ENCODE measurements around the gene MCRIP1.

MCRIP1 gene

DNA sequence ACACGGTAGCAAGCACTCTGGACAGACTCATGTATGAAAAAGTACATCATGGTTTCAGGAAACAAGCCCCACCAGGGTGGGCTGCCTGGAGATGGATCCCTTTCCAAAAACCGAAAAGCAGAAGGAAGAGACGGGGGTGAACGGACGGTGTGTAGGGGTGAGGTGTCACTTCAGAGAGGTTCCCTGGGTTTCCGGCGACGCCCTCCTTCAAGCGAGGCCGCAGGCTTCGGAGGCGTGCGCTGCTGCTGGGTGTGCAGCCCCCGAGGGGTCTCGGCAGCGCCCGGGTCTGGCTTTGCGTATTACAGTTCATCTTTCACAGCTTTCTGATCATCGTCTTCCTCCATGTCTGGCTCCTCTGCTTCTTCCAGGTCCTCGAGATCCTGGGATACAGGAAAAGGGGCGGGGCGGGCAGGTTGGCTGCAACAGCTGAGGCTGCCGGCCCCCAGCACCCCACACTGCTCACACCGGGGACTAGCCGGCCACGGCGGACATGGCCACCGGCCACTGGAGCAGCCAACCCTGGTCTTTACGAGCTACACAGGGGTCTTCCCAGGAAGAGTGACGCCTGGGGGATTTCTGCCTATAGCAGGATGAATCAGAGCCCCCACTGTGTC lies 10.7 kb upstream of the MCRIP1 start:
- peaks cover 23% of the 10 kb centered on the region for H3K36me3 ChIP-seq (ENCODE audit: control insufficient read depth, insufficient read depth, low read length)
- no peaks in the 10 kb centered on the region for H3K27me3 ChIP-seq (ENCODE audit: insufficient read depth, low read length, poor library complexity)
- H3K4me2 ChIP-seq (ENCODE audit: low read length) = no peak overlapping the region
- H3K18ac ChIP-seq (ENCODE audit: low read length) = no peak overlapping the region
- H3K79me2 ChIP-seq (ENCODE audit: control insufficient read depth, insufficient read depth, low read length) = no peaks in the 10 kb centered on the region
- H3K4me3 ChIP-seq (ENCODE audit: low read length) = no peak overlapping the region
- no peak overlapping the region for H2AK5ac ChIP-seq (ENCODE audit: low read length)
- WGBS (ENCODE audit: extremely low coverage, insufficient coverage, low lambda C conversion rate) = no CpG with 5 or more reads among the region's 30 CpGs
- no peak overlapping the region for H4K5ac ChIP-seq (ENCODE audit: low read length)
- no peak overlapping the region for H3K9ac ChIP-seq (ENCODE audit: low read length)
- no peak overlapping the region for H2BK120ac ChIP-seq (ENCODE audit: low read depth, low read length)
- no peak overlapping the region for H3K23ac ChIP-seq (ENCODE audit: low read length)
- H2BK15ac ChIP-seq (replicated peaks; ENCODE audit: low read depth) = no peak overlapping the region
- DNase-seq = no peak
- H3K79me1 ChIP-seq (ENCODE audit: low read length) = no peaks in the 10 kb centered on the region
- no peak overlapping the region for H2BK5ac ChIP-seq (ENCODE audit: low read length)
- H3K4ac ChIP-seq (ENCODE audit: low read depth, low read length) = no peak overlapping the region
- H3K27ac ChIP-seq (ENCODE audit: low read depth, low read length) = no peak overlapping the region
- no peaks in the 10 kb centered on the region for H3K4me1 ChIP-seq (ENCODE audit: control insufficient read depth, low read depth, low read length)
- no peak overlapping the region for H4K8ac ChIP-seq (ENCODE audit: low read depth, low read length)
- H3K56ac ChIP-seq (ENCODE audit: low read length) = no peak overlapping the region

DNA sequence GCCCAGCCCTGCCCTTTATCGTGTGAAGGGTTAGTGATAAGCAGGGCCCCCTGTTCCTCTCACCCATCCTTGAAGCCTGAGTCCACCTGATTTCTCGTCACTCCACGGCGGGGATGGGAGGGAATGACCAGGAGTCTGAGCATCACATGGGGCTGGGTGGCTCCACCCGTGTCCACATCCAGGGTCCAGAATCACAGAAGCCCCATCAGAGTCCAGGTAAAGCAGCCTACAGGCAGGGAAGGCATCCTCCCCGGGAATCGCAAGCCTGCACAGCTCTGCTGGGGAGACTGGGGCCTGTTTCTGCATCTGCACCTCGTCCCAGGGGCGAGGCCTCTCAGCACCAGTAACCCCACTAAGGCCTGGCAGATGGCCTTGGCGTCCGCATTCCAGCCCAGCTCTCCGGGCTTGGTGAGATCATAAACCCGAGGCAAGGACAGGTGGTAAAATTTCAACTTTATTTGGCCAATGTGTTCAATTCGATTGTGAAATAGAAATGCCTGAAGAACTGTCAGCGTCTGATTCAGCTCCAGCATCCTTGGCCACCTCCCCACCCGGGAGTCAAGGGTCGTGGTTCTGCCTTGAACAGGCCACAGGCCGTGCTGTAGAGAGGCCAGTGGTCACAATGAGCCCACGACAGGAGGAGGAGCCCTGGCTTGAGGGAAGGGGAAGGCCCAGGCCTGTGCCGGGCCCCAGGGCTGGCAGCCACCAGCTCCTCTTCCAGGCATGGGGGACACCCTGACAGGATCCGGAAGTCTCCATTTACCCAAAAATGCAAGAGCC lies 9.8 kb upstream of the MCRIP1 start:
- no peak overlapping the region for H3K23ac ChIP-seq (ENCODE audit: low read length)
- H4K8ac ChIP-seq (ENCODE audit: low read depth, low read length) = no peak overlapping the region
- WGBS (ENCODE audit: extremely low coverage, insufficient coverage, low lambda C conversion rate) = no CpG with 5 or more reads among the region's 21 CpGs
- no peaks in the 10 kb centered on the region for H3K27me3 ChIP-seq (ENCODE audit: insufficient read depth, low read length, poor library complexity)
- no peak overlapping the region for H3K4me2 ChIP-seq (ENCODE audit: low read length)
- DNase-seq = no peak
- no peak overlapping the region for H2BK120ac ChIP-seq (ENCODE audit: low read depth, low read length)
- no peak overlapping the region for H2BK15ac ChIP-seq (replicated peaks; ENCODE audit: low read depth)
- H3K27ac ChIP-seq (ENCODE audit: low read depth, low read length) = no peak overlapping the region
- no peaks in the 10 kb centered on the region for H3K79me2 ChIP-seq (ENCODE audit: control insufficient read depth, insufficient read depth, low read length)
- no peak overlapping the region for H2BK5ac ChIP-seq (ENCODE audit: low read length)
- H2AK5ac ChIP-seq (ENCODE audit: low read length) = no peak overlapping the region
- H3K4me3 ChIP-seq (ENCODE audit: low read length) = no peak overlapping the region
- H3K79me1 ChIP-seq (ENCODE audit: low read length) = no peaks in the 10 kb centered on the region
- H3K36me3 ChIP-seq (ENCODE audit: control insufficient read depth, insufficient read depth, low read length) = peaks cover 23% of the 10 kb centered on the region
- no peak overlapping the region for H4K5ac ChIP-seq (ENCODE audit: low read length)
- no peaks in the 10 kb centered on the region for H3K4me1 ChIP-seq (ENCODE audit: control insufficient read depth, low read depth, low read length)
- no peak overlapping the region for H3K18ac ChIP-seq (ENCODE audit: low read length)
- no peak overlapping the region for H3K9ac ChIP-seq (ENCODE audit: low read length)
- no peak overlapping the region for H3K56ac ChIP-seq (ENCODE audit: low read length)
- H3K4ac ChIP-seq (ENCODE audit: low read depth, low read length) = no peak overlapping the region

DNA sequence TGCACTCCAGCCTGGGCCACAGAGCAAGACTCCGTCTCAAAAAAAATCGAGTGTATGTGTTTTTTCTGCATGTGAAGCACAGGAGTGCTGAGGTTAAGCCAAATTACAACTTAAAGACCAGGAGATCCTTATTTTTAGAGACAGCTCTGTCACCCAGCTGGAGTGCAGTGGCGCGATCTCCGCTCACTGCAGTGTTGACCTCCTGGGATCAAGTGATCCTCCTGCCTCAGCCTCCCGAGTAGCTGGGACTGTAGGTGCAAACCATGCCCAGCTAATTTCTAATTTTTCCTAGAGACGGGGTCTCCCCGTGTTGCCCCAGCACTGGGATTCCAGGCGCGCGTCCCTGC lies 9.3 kb upstream of the MCRIP1 start:
- Histone ChIP-seq H3K9ac (ENCODE audit: low read length) (no peak overlapping the region), H4K8ac (ENCODE audit: low read depth, low read length) (no peak overlapping the region), H3K4me1 (ENCODE audit: control insufficient read depth, low read depth, low read length) (no peaks in the 10 kb centered on the region), H4K5ac (ENCODE audit: low read length) (no peak overlapping the region), H3K79me1 (ENCODE audit: low read length) (no peaks in the 10 kb centered on the region), H3K4me3 (ENCODE audit: low read length) (no peak overlapping the region), H3K4ac (ENCODE audit: low read depth, low read length) (no peak overlapping the region), H2BK15ac (replicated peaks; ENCODE audit: low read depth) (no peak overlapping the region), H3K56ac (ENCODE audit: low read length) (no peak overlapping the region), H2BK120ac (ENCODE audit: low read depth, low read length) (no peak overlapping the region), H3K4me2 (ENCODE audit: low read length) (no peak overlapping the region), H2AK5ac (ENCODE audit: low read length) (no peak overlapping the region), H3K23ac (ENCODE audit: low read length) (no peak overlapping the region), H3K36me3 (ENCODE audit: control insufficient read depth, insufficient read depth, low read length) (peaks cover 22% of the 10 kb centered on the region), H3K27ac (ENCODE audit: low read depth, low read length) (no peak overlapping the region), H3K27me3 (ENCODE audit: insufficient read depth, low read length, poor library complexity) (no peaks in the 10 kb centered on the region), H3K18ac (ENCODE audit: low read length) (no peak overlapping the region), H3K79me2 (ENCODE audit: control insufficient read depth, insufficient read depth, low read length) (no peaks in the 10 kb centered on the region), H2BK5ac (ENCODE audit: low read length) (no peak overlapping the region)
- no CpG with 5 or more reads among the region's 11 CpGs for whole genome bisulfite sequencing (ENCODE audit: extremely low coverage, insufficient coverage, low lambda C conversion rate)
- DNase-seq = no peak

DNA sequence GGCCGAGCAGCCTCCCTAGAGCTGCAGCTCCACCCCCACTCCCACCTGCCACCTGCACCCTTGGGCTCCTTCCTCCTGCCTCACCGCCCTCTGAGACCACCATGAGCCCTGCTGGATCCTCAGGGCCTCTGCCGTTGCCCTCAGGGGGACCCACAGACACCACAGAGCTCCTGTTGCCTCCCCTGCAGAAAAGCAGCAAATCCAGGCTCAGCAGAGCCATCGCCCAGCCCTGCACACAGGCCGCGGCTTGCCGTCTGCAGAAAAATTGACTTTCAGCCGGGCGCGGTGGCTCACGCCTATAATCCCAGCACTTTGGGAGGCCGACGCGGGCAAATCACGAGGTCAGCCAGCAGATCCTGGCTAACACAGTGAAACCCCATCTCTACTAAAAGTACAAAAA lies 8.8 kb upstream of the MCRIP1 start:
- no peak overlapping the region for H4K5ac ChIP-seq (ENCODE audit: low read length)
- no peak overlapping the region for H3K56ac ChIP-seq (ENCODE audit: low read length)
- H2AK5ac ChIP-seq (ENCODE audit: low read length) = no peak overlapping the region
- no peak for DNase-seq
- no peaks in the 10 kb centered on the region for H3K79me1 ChIP-seq (ENCODE audit: low read length)
- H3K36me3 ChIP-seq (ENCODE audit: control insufficient read depth, insufficient read depth, low read length) = peaks cover 18% of the 10 kb centered on the region
- H3K4ac ChIP-seq (ENCODE audit: low read depth, low read length) = no peak overlapping the region
- H2BK120ac ChIP-seq (ENCODE audit: low read depth, low read length) = no peak overlapping the region
- no peak overlapping the region for H3K9ac ChIP-seq (ENCODE audit: low read length)
- no peak overlapping the region for H4K8ac ChIP-seq (ENCODE audit: low read depth, low read length)
- no CpG with 5 or more reads among the region's 15 CpGs for WGBS (ENCODE audit: extremely low coverage, insufficient coverage, low lambda C conversion rate)
- no peak overlapping the region for H3K4me3 ChIP-seq (ENCODE audit: low read length)
- no peak overlapping the region for H3K18ac ChIP-seq (ENCODE audit: low read length)
- H3K4me2 ChIP-seq (ENCODE audit: low read length) = no peak overlapping the region
- no peak overlapping the region for H2BK5ac ChIP-seq (ENCODE audit: low read length)
- no peaks in the 10 kb centered on the region for H3K4me1 ChIP-seq (ENCODE audit: control insufficient read depth, low read depth, low read length)
- H3K27me3 ChIP-seq (ENCODE audit: insufficient read depth, low read length, poor library complexity) = no peaks in the 10 kb centered on the region
- no peak overlapping the region for H3K27ac ChIP-seq (ENCODE audit: low read depth, low read length)
- no peak overlapping the region for H3K23ac ChIP-seq (ENCODE audit: low read length)
- no peaks in the 10 kb centered on the region for H3K79me2 ChIP-seq (ENCODE audit: control insufficient read depth, insufficient read depth, low read length)
- H2BK15ac ChIP-seq (replicated peaks; ENCODE audit: low read depth) = no peak overlapping the region

DNA sequence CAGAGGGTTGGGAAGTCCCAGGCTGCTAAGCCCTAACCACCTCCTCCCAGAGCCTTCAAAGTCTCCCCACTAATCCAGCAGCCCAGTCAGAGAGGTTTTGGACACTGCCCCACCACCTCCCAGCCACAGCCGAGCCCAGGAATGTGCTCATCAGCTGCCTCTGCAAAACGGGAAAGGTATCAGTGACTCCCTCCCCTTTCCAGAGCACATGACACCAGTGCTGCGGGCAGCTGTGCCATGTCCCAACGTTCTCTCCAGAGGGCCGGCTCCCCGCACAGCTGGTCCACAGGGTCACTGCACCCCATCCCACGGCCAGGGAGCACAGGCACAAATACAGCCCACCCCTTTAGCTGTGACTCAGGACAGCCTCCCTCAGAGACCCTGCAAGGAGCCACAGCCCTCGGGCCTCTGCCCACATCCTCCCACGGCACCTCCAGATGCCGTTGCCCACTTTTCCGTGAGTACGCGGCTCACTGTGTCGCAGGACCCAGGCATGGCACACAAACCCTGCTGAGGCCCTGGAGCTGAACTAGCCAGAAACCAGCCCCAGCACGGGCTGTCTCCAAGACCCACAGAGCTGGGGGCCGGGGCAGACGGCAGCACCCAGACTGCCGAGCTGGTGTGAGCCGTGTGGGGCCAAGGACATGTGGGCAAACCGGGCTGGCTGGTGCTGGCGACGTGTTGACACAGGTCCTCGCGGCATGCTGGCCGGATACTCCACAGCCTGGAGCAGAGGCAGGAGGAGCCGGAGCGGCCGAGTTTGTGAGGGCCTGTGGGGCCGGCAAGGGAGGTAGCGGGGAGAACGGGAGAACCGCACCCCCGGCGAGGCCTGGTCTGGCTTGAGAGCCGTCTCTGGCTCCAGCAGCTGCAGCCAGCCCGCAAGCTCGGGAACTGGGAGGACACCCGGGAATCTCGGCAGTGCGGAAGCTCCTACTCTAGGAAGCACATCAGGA lies 8.0 kb upstream of the MCRIP1 start:
- Histone ChIP-seq H3K56ac (ENCODE audit: low read length) (no peak overlapping the region), H2AK5ac (ENCODE audit: low read length) (no peak overlapping the region), H3K9ac (ENCODE audit: low read length) (no peak overlapping the region), H2BK5ac (ENCODE audit: low read length) (no peak overlapping the region), H2BK15ac (replicated peaks; ENCODE audit: low read depth) (no peak overlapping the region), H3K27ac (ENCODE audit: low read depth, low read length) (no peak overlapping the region), H2BK120ac (ENCODE audit: low read depth, low read length) (no peak overlapping the region), H4K8ac (ENCODE audit: low read depth, low read length) (no peak overlapping the region), H3K18ac (ENCODE audit: low read length) (no peak overlapping the region), H3K4me1 (ENCODE audit: control insufficient read depth, low read depth, low read length) (no peaks in the 10 kb centered on the region), H4K5ac (ENCODE audit: low read length) (no peak overlapping the region), H3K79me1 (ENCODE audit: low read length) (no peaks in the 10 kb centered on the region), H3K79me2 (ENCODE audit: control insufficient read depth, insufficient read depth, low read length) (no peaks in the 10 kb centered on the region), H3K4me3 (ENCODE audit: low read length) (no peak overlapping the region), H3K4ac (ENCODE audit: low read depth, low read length) (no peak overlapping the region), H3K27me3 (ENCODE audit: insufficient read depth, low read length, poor library complexity) (no peaks in the 10 kb centered on the region), H3K36me3 (ENCODE audit: control insufficient read depth, insufficient read depth, low read length) (peaks cover 12% of the 10 kb centered on the region), H3K4me2 (ENCODE audit: low read length) (no peak overlapping the region), H3K23ac (ENCODE audit: low read length) (no peak overlapping the region)
- no peak for DNase-seq
- no CpG with 5 or more reads among the region's 40 CpGs for WGBS (ENCODE audit: extremely low coverage, insufficient coverage, low lambda C conversion rate)

All from mesendoderm (in vitro differentiated cells).